Skeletal muscle tissue (tissue), 4 donors: ENCODE data around the gene AGAP3. TPM values are rescaled to one million over a fixed set of nuclear protein-coding genes. Genes with fewer than 3 reads are reported as not detected.
"Not testable (repeated sequence)": the region's sequence is repeated elsewhere in the genome, so short reads cannot be mapped to it uniquely, and the experiment has no call there.

Source experiments
- H3K27ac ChIP-seq: one replicate; pipeline ENCODE4 v1.7.0; 2013; ENCODE audit warnings: mild to moderate bottlenecking, low read depth, low read length, inconsistent platforms
- H3K27me3 ChIP-seq, 3 donors: one replicate each; pipeline ENCODE4 v1.7.0; 2013; ENCODE audit warnings: low read length in 3 of 3; ENCODE audit not compliant: control insufficient read depth in 3 of 3, insufficient read depth in 3 of 3
- H3K36me3 ChIP-seq, 3 donors: one replicate each; pipeline ENCODE4 v1.7.0; 2013; ENCODE audit warnings: low read length in 3 of 3; ENCODE audit not compliant: control insufficient read depth in 3 of 3, insufficient read depth in 3 of 3
- H3K4me1 ChIP-seq, 3 donors: one replicate each; pipeline ENCODE4 v1.7.0; 2013; ENCODE audit warnings: low read length in 3 of 3, mild to moderate bottlenecking in 3 of 3; ENCODE audit not compliant: control insufficient read depth in 3 of 3, insufficient read depth in 3 of 3
- H3K4me3 ChIP-seq, 3 donors: one replicate each; pipeline ENCODE4 v1.7.0; 2013; ENCODE audit warnings: low read length in 3 of 3
- H3K9ac ChIP-seq, 3 donors: one replicate each; pipeline ENCODE4 v1.7.0; 2013; ENCODE audit warnings: low read length in 3 of 3, mild to moderate bottlenecking in 3 of 3, moderate library complexity in 2 of 3, low read depth in 1 of 3
- H3K9me3 ChIP-seq, 3 donors: one replicate each; pipeline ENCODE4 v1.7.0; 2013; ENCODE audit warnings: low read length in 3 of 3; ENCODE audit not compliant: control insufficient read depth in 3 of 3
- total RNA-seq: library from RNA; depleted of rRNA; stranded (reverse); fragments of >200 nt; gene quantifications from one replicate; pipeline ENCODE4 v1.2.3, GENCODE V29; 2014
- donor health status: Osteomylitis.

AGAP3 gene
- total RNA-seq: 28.7 TPM

GRCh38 chr7:151085691-151086620 lies at the start of gene AGAP3:
TSS of gene AGAP3 (plus strand) at chr7:151086475. CDS start at chr7:151086742, 267 bp downstream.
- Histone ChIP-seq H3K27ac (peak within 1 kb of the TSS; percentile 81), H3K27me3 (no peaks in the 10 kb centered on the region), H3K36me3 (peaks cover 0 to 2% (median 0%) of the 10 kb centered on the region in 3 donors), H3K4me3 (peak within 1 kb of the TSS; percentile 72 to 90 (median 88)), H3K9ac (peak within 1 kb of the TSS; percentile 82 to 88 (median 88)), H3K4me1 (peaks cover 55 to 63% (median 58%) of the 10 kb centered on the region in 3 donors), H3K9me3 (no peaks in the 10 kb centered on the region)

- Histone ChIP-seq H3K27me3 (no peaks in the 10 kb centered on the region), H3K27ac (peak overlapping the region; percentile 23), H3K9ac (no peak overlapping the region), H3K4me3 (no peak overlapping the region), H3K36me3 (peaks cover 28 to 50% (median 41%) of the 10 kb centered on the region in 3 donors), H3K4me1 (peaks cover 22 to 29% (median 23%) of the 10 kb centered on the region in 3 donors), H3K9me3 (no peaks in the 10 kb centered on the region)
Measured at GRCh38 chr7:151038951-151039849, 47.1 kb upstream of the AGAP3 start.

GRCh38 chr7:151039850-151040548 lies 46.3 kb upstream of the AGAP3 start:
- Histone ChIP-seq H3K4me3 (no peak overlapping the region), H3K9me3 (no peaks in the 10 kb centered on the region), H3K9ac (no peak overlapping the region), H3K36me3 (peaks cover 27 to 47% (median 38%) of the 10 kb centered on the region in 3 donors), H3K27me3 (no peaks in the 10 kb centered on the region), H3K4me1 (peaks cover 14 to 21% (median 15%) of the 10 kb centered on the region in 3 donors), H3K27ac (no peak overlapping the region)

- Histone ChIP-seq H3K27me3 (no peaks in the 10 kb centered on the region), H3K4me1 (peaks cover 7 to 14% (median 8%) of the 10 kb centered on the region in 3 donors), H3K4me3 (no peak overlapping the region), H3K27ac (no peak overlapping the region), H3K9ac (no peak overlapping the region), H3K9me3 (no peaks in the 10 kb centered on the region), H3K36me3 (peaks cover 19 to 39% (median 31%) of the 10 kb centered on the region in 3 donors)
Measured at GRCh38 chr7:151040616-151041375, 45.5 kb upstream of the AGAP3 start.

GRCh38 chr7:151043449-151043848 lies 42.8 kb upstream of the AGAP3 start:
- not testable (repeated sequence) for H3K4me3 ChIP-seq, H3K27me3 ChIP-seq, H3K9me3 ChIP-seq, H3K27ac ChIP-seq, H3K9ac ChIP-seq
- H3K36me3 ChIP-seq: peaks cover 6 to 24% (median 21%) of the 10 kb centered on the region in 3 donors
- peaks cover 7 to 14% (median 8%) of the 10 kb centered on the region in 3 donors for H3K4me1 ChIP-seq

- H3K9ac ChIP-seq: no peak overlapping the region
- H3K4me1 ChIP-seq: peaks cover 4 to 9% (median 5%) of the 10 kb centered on the region in 3 donors
- no peak overlapping the region for H3K27ac ChIP-seq
- H3K4me3 ChIP-seq: no peak overlapping the region
- no peaks in the 10 kb centered on the region for H3K9me3 ChIP-seq
- H3K27me3 ChIP-seq: no peaks in the 10 kb centered on the region
- H3K36me3 ChIP-seq: peaks cover 6 to 21% (median 20%) of the 10 kb centered on the region in 3 donors
Measured at GRCh38 chr7:151043959-151044358, 42.3 kb upstream of the AGAP3 start.

- Histone ChIP-seq H3K36me3 (peaks cover 6 to 21% (median 20%) of the 10 kb centered on the region in 3 donors), H3K27ac (no peak overlapping the region), H3K9ac (no peak overlapping the region), H3K4me3 (no peak overlapping the region), H3K4me1 (no peaks in the 10 kb centered on the region), H3K9me3 (no peaks in the 10 kb centered on the region), H3K27me3 (peaks cover 0 to 7% (median 4%) of the 10 kb centered on the region in 3 donors)
Measured at GRCh38 chr7:151045262-151045661, 41.0 kb upstream of the AGAP3 start.

GRCh38 chr7:151045967-151046366 lies 40.3 kb upstream of the AGAP3 start:
- H3K27me3 ChIP-seq: peaks cover 0 to 11% (median 8%) of the 10 kb centered on the region in 3 donors
- H3K36me3 ChIP-seq: peaks cover 6 to 21% (median 20%) of the 10 kb centered on the region in 3 donors
- no peak overlapping the region for H3K4me3 ChIP-seq

More at GRCh38 chr7:151045967-151046366, 40.3 kb upstream of the AGAP3 start:
- Histone ChIP-seq H3K4me1 (peaks cover 0 to 3% (median 2%) of the 10 kb centered on the region in 3 donors), H3K9me3 (no peaks in the 10 kb centered on the region), H3K9ac (no peak overlapping the region), H3K27ac (no peak overlapping the region)
